Endothelial cell of umbilical vein (primary cell): ENCODE measurements around the gene KLF2. TPM values are rescaled to one million over a fixed set of nuclear protein-coding genes. Genes with fewer than 3 reads are reported as not detected.

Source experiments
- BruUV-seq: library from RNA; stranded (reverse); fragments of 400-500 nt; replicated peaks from 2 replicates; lab custom pipeline; 2021; lab: Mats Ljungman, UMichigan
- CTCF ChIA-PET: fragments of 300-600, 350-600 bp; sonication (Branson Sonifier 250); formaldehyde crosslinking; loops from one replicate; lab custom pipeline; 2021; ENCODE audit warnings: antibody characterized with exemption, inconsistent platforms; lab: Charles Lee
- POLR2A ChIA-PET: fragments of 300-600, 350-600 bp; sonication (Branson Sonifier 250); formaldehyde crosslinking; loops from one replicate; lab custom pipeline; 2021; ENCODE audit warnings: antibody characterized with exemption, inconsistent platforms; lab: Charles Lee
- DNase-seq: peaks from one replicate; pipeline ENCODE4 v3.0.0-alpha.2; 2011; ENCODE audit warnings: low read depth, low spot score
- FAIRE-seq: peaks from 2 replicates; lab custom pipeline; 2011; peaks lifted over from hg19 to GRCh38; lab: Jason Lieb, UNC
- H2AFZ ChIP-seq: 2 replicates; pipeline ENCODE4 v1.6.0; 2012; ENCODE audit warnings: low read depth, low read length, control low read depth, inconsistent platforms
- H3K27ac ChIP-seq: 2 replicates; pipeline ENCODE4 v1.5.1; 2011; ENCODE audit warnings: low read depth, mild to moderate bottlenecking, control low read depth, low read length, moderate library complexity; ENCODE audit not compliant: insufficient read depth
- H3K27me3 ChIP-seq, 2 experiments: 2 replicates each; pipeline versions ENCODE4 v1.6.0 to v1.6.1; 2011; ENCODE audit warnings: low read length in 2 of 2, mixed read lengths in 1 of 2; ENCODE audit not compliant: control insufficient read depth in 2 of 2, insufficient read depth in 2 of 2
- H3K36me3 ChIP-seq, 2 experiments: 2 replicates in 1 of 2; 3 replicates in 1 of 2; pipeline ENCODE4 v1.5.1; 2011; ENCODE audit warnings: low read length in 2 of 2, mild to moderate bottlenecking in 1 of 2, moderate library complexity in 1 of 2; ENCODE audit not compliant: control insufficient read depth in 2 of 2, insufficient read depth in 2 of 2; ENCODE audit errors: extremely low read depth in 1 of 2
- H3K4me1 ChIP-seq: 3 replicates; pipeline ENCODE4 v1.5.1; 2011; ENCODE audit warnings: mild to moderate bottlenecking, low read length; ENCODE audit not compliant: control insufficient read depth, insufficient read depth; ENCODE audit errors: extremely low read depth
- H3K4me2 ChIP-seq: 2 replicates; pipeline ENCODE4 v1.6.1; 2011; ENCODE audit warnings: low read length, control low read depth, mixed read lengths; ENCODE audit not compliant: insufficient read depth
- H3K4me3 ChIP-seq, 3 experiments: fragments of 200-600 bp in 1 of 3; sonication (generic), shearing (Covaris generic) in 1 of 3; replicated peaks in 1 of 3; 2 replicates each; pipeline ENCODE4 v1.5.1; 2011 to 2016; ENCODE audit warnings: control low read depth in 3 of 3, low read length in 3 of 3, mild to moderate bottlenecking in 2 of 3, inconsistent platforms in 1 of 3, low read depth in 1 of 3, moderate library complexity in 1 of 3; ENCODE audit not compliant: insufficient read depth in 1 of 3
- H3K79me2 ChIP-seq: 2 replicates; pipeline ENCODE4 v1.6.0; 2012; ENCODE audit warnings: low read length, inconsistent platforms; ENCODE audit not compliant: control insufficient read depth, insufficient read depth
- H3K9ac ChIP-seq: replicated peaks from 2 replicates; pipeline ENCODE3; 2011; ENCODE audit warnings: low read length, control low read depth; ENCODE audit not compliant: insufficient read depth; ENCODE audit errors: extremely low read depth
- H3K9me1 ChIP-seq: replicated peaks from 3 replicates; pipeline ENCODE4 v1.6.0; 2011; ENCODE audit warnings: mild to moderate bottlenecking, low read length; ENCODE audit not compliant: control insufficient read depth, insufficient read depth; ENCODE audit errors: extremely low read depth
- H3K9me3 ChIP-seq: replicated peaks from 2 replicates; pipeline ENCODE4 v1.5.1; 2012; ENCODE audit warnings: low read length, inconsistent platforms; ENCODE audit not compliant: control insufficient read depth, insufficient read depth
- H4K20me1 ChIP-seq: replicated peaks from 2 replicates; pipeline ENCODE3; 2011; ENCODE audit warnings: mild to moderate bottlenecking, low read length; ENCODE audit not compliant: control insufficient read depth, insufficient read depth; ENCODE audit errors: extremely low read depth
- EZH2 ChIP-seq: IDR thresholded peaks from 2 replicates; pipeline ENCODE4 v1.6.1; 2012; ENCODE audit warnings: borderline replicate concordance, low read depth, mild to moderate bottlenecking, moderate library complexity, low read length, inconsistent platforms; ENCODE audit not compliant: severe bottlenecking
- FOS ChIP-seq: IDR thresholded peaks from 2 replicates; pipeline ENCODE4 v1.6.1; 2011; ENCODE audit warnings: mild to moderate bottlenecking, low read length, moderate library complexity, borderline replicate concordance; ENCODE audit not compliant: insufficient read depth
- GATA2 ChIP-seq: IDR thresholded peaks from 2 replicates; pipeline ENCODE4 v1.7.0; 2011; ENCODE audit warnings: low read depth, mild to moderate bottlenecking, moderate library complexity, mixed read lengths, low read length; ENCODE audit not compliant: insufficient read length, insufficient read depth
- JUN ChIP-seq: IDR thresholded peaks from 2 replicates; pipeline ENCODE4 v1.6.1; 2011; ENCODE audit warnings: borderline replicate concordance, low read depth; ENCODE audit not compliant: insufficient read length, insufficient read depth
- MYC ChIP-seq: IDR thresholded peaks from one replicate; pipeline ENCODE4 v1.6.1; 2011; ENCODE audit warnings: mild to moderate bottlenecking, low read depth, low read length
- POLR2A ChIP-seq: IDR thresholded peaks from 2 replicates; pipeline ENCODE4 v1.6.1; 2012; ENCODE audit warnings: low read depth, mild to moderate bottlenecking, control low read depth, low read length
- POLR2AphosphoS5 ChIP-seq: IDR thresholded peaks from 2 replicates; pipeline ENCODE4 v1.6.1; 2012; ENCODE audit warnings: low read depth, mild to moderate bottlenecking, control low read depth, low read length, moderate library complexity; ENCODE audit not compliant: insufficient read depth
- dilution Hi-C: fragments of 300-500 bp; cut with MboI; formaldehyde crosslinking; loops from one replicate; pipeline ENCODE4 v1.15.0; 2019; ENCODE audit warnings: low sequenced_read_pairs; ENCODE audit not compliant: extremely low pct_ligation_motif_present
- intact Hi-C: fragments of 100-400 bp; cut with micrococcal nuclease; formaldehyde crosslinking; loops from one replicate; pipeline ENCODE4 v1.10.0; 2022
- polyA plus RNA-seq, 4 experiments: library from polyadenylated mRNA; depleted of rRNA in 3 of 4; stranded (reverse) in 3 of 4; unstranded in 1 of 4; fragments of >200 nt; gene quantifications; 2 replicates each; pipeline versions ENCODE4 v1.2.1 to v1.2.3, GENCODE V29; 2011 to 2012; ENCODE audit warnings: missing spikeins in 1 of 4
- total RNA-seq: library from RNA; stranded (reverse); gene quantifications from 2 replicates; pipeline ENCODE4 v1.2.3, GENCODE V29; 2021
- TF ChIP-seq, protein P1 (sequence below), 2 donors: IDR thresholded peaks; 1 replicate in 1 of 2; 2 replicates in 1 of 2; pipeline ENCODE4 v1.5.1; 2011; ENCODE audit warnings: low read length in 2 of 2, mild to moderate bottlenecking in 2 of 2, moderate library complexity in 2 of 2, control low read depth in 1 of 2, inconsistent platforms in 1 of 2, low read depth in 1 of 2; ENCODE audit not compliant: insufficient read depth in 1 of 2; ENCODE audit errors: extremely low read depth in 1 of 2
- TF ChIP-seq, protein P2 (sequence below): IDR thresholded peaks from 2 replicates; pipeline ENCODE4 v1.6.1; 2011; ENCODE audit not compliant: insufficient read depth, insufficient read length

KLF2 gene
- total and polyA plus RNA-seq, 2 donors (not counting 3 experiments of a cell fraction or from before 2014, with no cell fraction given): 23.4 to 30.3 TPM

GRCh38 chr19:16298334-16298733, 26.3 kb upstream of the KLF2 start:
- dilution Hi-C loops: no loop called here
- no peak for FAIRE-seq

More at GRCh38 chr19:16298334-16298733, 26.3 kb upstream of the KLF2 start:
- no peaks in the 10 kb centered on the region for H3K79me2 ChIP-seq
- TF ChIP-seq, protein P1, sequence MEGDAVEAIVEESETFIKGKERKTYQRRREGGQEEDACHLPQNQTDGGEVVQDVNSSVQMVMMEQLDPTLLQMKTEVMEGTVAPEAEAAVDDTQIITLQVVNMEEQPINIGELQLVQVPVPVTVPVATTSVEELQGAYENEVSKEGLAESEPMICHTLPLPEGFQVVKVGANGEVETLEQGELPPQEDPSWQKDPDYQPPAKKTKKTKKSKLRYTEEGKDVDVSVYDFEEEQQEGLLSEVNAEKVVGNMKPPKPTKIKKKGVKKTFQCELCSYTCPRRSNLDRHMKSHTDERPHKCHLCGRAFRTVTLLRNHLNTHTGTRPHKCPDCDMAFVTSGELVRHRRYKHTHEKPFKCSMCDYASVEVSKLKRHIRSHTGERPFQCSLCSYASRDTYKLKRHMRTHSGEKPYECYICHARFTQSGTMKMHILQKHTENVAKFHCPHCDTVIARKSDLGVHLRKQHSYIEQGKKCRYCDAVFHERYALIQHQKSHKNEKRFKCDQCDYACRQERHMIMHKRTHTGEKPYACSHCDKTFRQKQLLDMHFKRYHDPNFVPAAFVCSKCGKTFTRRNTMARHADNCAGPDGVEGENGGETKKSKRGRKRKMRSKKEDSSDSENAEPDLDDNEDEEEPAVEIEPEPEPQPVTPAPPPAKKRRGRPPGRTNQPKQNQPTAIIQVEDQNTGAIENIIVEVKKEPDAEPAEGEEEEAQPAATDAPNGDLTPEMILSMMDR (IDR thresholded peaks at IDR 0.05; ENCODE audit: extremely low read depth in 1 of 2, insufficient read depth in 1 of 2, low read depth in 1 of 2, low read length in 2 of 2): no peak
- TF ChIP-seq, protein P2, sequence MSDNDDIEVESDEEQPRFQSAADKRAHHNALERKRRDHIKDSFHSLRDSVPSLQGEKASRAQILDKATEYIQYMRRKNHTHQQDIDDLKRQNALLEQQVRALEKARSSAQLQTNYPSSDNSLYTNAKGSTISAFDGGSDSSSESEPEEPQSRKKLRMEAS: no peak
- TF ChIP-seq MYC (no peak), EZH2 (no peak), FOS (no peak), GATA2 (no peak), POLR2AphosphoS5 (no peak), JUN (no peak), POLR2A (no peak)
- ChIA-PET CTCF (no interaction called here), POLR2A (interaction anchor here (0.7 kb wide), 1 partner anchor 26 kb away, joined by 3 read pairs; no protein-coding TSS in a partner anchor)
- H3K9me1 ChIP-seq: no peaks in the 10 kb centered on the region
- DNase-seq: no peak
- H3K9me3 ChIP-seq: no peaks in the 10 kb centered on the region
- H3K4me2 ChIP-seq: no peak overlapping the region
- intact Hi-C loops: no loop called here
- no peaks in the 10 kb centered on the region for H3K27me3 ChIP-seq
- no TSS peak for BruUV-seq
- H4K20me1 ChIP-seq: no peaks in the 10 kb centered on the region
- peaks cover 9% of the 10 kb centered on the region for H3K4me1 ChIP-seq
- H3K4me3 ChIP-seq: no peak overlapping the region
- no peaks in the 10 kb centered on the region for H3K36me3 ChIP-seq
- no peak overlapping the region for H3K9ac ChIP-seq
- H3K27ac ChIP-seq: no peak overlapping the region
- no peak overlapping the region for H2AFZ ChIP-seq
